ENCODE results near the gene CACNB4.

CACNB4 gene

DNA sequence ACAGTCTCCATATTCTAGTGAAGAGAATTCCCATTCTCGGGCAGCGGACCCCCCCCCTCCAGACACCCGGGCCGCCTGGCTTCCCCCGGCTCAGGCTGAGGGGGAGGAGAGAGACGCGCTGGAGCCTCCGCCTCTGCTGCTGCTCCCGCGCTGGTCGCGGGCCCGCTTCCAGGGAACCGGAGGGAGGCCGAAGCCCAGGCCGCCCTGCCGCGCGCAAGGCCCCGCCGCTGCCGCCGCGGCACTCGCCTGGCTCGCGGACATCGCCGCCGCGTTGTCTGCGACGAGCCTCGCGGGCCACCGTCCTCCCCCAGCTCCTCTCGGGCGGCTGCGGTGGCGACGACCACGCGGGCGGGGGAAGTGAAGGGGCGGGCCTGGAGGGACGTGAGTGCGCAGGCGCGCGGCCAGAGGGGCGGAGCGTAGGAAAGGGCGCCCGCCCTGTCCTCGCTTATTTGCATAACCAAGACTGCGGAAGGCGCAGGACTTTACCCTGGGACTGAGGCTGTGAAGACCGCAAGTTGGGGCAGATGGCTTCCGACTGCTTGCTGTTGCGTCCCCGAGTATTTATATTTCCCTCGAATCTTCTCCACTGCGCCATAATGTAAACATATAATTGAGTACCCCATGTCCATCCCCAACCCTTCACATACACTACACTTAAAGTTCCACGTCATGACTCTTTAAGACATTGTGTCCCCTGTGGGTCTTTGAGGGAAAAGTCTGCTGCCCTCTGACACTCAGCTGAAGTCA is 270.5 kb downstream of the CACNB4 start, which contains the start of gene ARL5A:
ARL5A (minus strand) TSS at position 279 of the 747 bp plus-strand sequence; CDS start at position 34, 245 bp downstream.
- Histone ChIP-seq H3K9ac (ENCODE audit: low read length) (peak within 1 kb of the TSS; percentile 89), H3K36me3 (ENCODE audit: control insufficient read depth in 1 of 2, insufficient read depth in 2 of 2, low read depth in 1 of 2, low read length in 2 of 2) (no peaks in the 10 kb centered on the region), H2BK15ac (ENCODE audit: low read depth, poor library complexity, severe bottlenecking) (peak within 1 kb of the TSS; percentile 67), H3K4me2 (ENCODE audit: low read length, poor library complexity, severe bottlenecking) (peak within 1 kb of the TSS; percentile 78), H2AK5ac (ENCODE audit: low read length, severe bottlenecking) (no peak within 1 kb of the TSS), H3K14ac (ENCODE audit: low read length in 2 of 2) (peak within 1 kb of the TSS; percentile 44 to 92), H2BK12ac (ENCODE audit: low read length in 2 of 2) (no peak within 1 kb of the TSS), H3K27ac (ENCODE audit: low read length, poor library complexity, severe bottlenecking) (peak within 1 kb of the TSS; percentile 59), H3K27me3 (ENCODE audit: control insufficient read depth in 1 of 2, insufficient read depth in 1 of 2, low read length in 2 of 2) (no peaks in the 10 kb centered on the region), H4K8ac (ENCODE audit: low read length) (peak within 1 kb of the TSS; percentile 99), H3K18ac (ENCODE audit: low read depth in 1 of 2, low read length in 2 of 2) (peak within 1 kb of the TSS; percentile 89 to 96), H3K23ac (ENCODE audit: low read length in 2 of 2) (peak within 1 kb of the TSS in 1 of 2 experiments; percentile 66), H2AFZ (ENCODE audit: low read depth, low read length) (peak within 1 kb of the TSS; percentile 96), H4K91ac (ENCODE audit: low read length) (peak within 1 kb of the TSS; percentile 99), H3K4me1 (ENCODE audit: control insufficient read depth, insufficient read depth, low read depth, low read length) (peaks cover 7% of the 10 kb centered on the region), H2BK120ac (ENCODE audit: low read depth, low read length) (peak within 1 kb of the TSS; percentile 79), H3K4ac (ENCODE audit: low read depth in 1 of 2, low read length in 2 of 2) (peak within 1 kb of the TSS; percentile 94 to 97), H3K79me1 (replicated peaks; ENCODE audit: low read length, poor library complexity, severe bottlenecking) (peaks cover 4% of the 10 kb centered on the region), H2BK5ac (ENCODE audit: low read depth, low read length, poor library complexity, severe bottlenecking) (peak within 1 kb of the TSS; percentile 81), H3K4me3 (ENCODE audit: insufficient read depth in 1 of 2, low read depth in 1 of 2, low read length in 2 of 2) (peak within 1 kb of the TSS; percentile 90 to 95), H3K9me3 (ENCODE audit: control insufficient read depth, low read length) (no peaks in the 10 kb centered on the region)
- under 1% methylated on average over 38 of the region's 64 CpGs for WGBS
- peak; percentile 95 for DNase-seq

- Histone ChIP-seq H2BK15ac (ENCODE audit: low read depth, poor library complexity, severe bottlenecking) (peak overlapping the region; percentile 67), H2AFZ (ENCODE audit: low read depth, low read length) (peak overlapping the region; percentile 96), H3K36me3 (ENCODE audit: control insufficient read depth in 1 of 2, insufficient read depth in 2 of 2, low read depth in 1 of 2, low read length in 2 of 2) (no peaks in the 10 kb centered on the region), H3K27ac (ENCODE audit: low read length, poor library complexity, severe bottlenecking) (no peak overlapping the region), H3K14ac (ENCODE audit: low read length in 2 of 2) (peak overlapping the region; percentile 44 to 92), H4K8ac (ENCODE audit: low read length) (peak overlapping the region; percentile 99), H3K4me2 (ENCODE audit: low read length, poor library complexity, severe bottlenecking) (peak overlapping the region; percentile 60), H2BK5ac (ENCODE audit: low read depth, low read length, poor library complexity, severe bottlenecking) (peak overlapping the region; percentile 81), H3K23ac (ENCODE audit: low read length in 2 of 2) (peak overlapping the region in 1 of 2 experiments; percentile 66), H3K4ac (ENCODE audit: low read depth in 1 of 2, low read length in 2 of 2) (peak overlapping the region; percentile 94 to 97), H3K9ac (ENCODE audit: low read length) (peak overlapping the region; percentile 89), H3K4me3 (ENCODE audit: insufficient read depth in 1 of 2, low read depth in 1 of 2, low read length in 2 of 2) (peak overlapping the region; percentile 90 to 95), H4K91ac (ENCODE audit: low read length) (peak overlapping the region; percentile 99), H3K18ac (ENCODE audit: low read depth in 1 of 2, low read length in 2 of 2) (peak overlapping the region; percentile 89 to 96), H2BK120ac (ENCODE audit: low read depth, low read length) (peak overlapping the region; percentile 79), H2AK5ac (ENCODE audit: low read length, severe bottlenecking) (no peak overlapping the region), H3K27me3 (ENCODE audit: control insufficient read depth in 1 of 2, insufficient read depth in 1 of 2, low read length in 2 of 2) (no peaks in the 10 kb centered on the region), H3K79me1 (replicated peaks; ENCODE audit: low read length, poor library complexity, severe bottlenecking) (peaks cover 4% of the 10 kb centered on the region), H3K9me3 (ENCODE audit: control insufficient read depth, low read length) (no peaks in the 10 kb centered on the region), H3K4me1 (ENCODE audit: control insufficient read depth, insufficient read depth, low read depth, low read length) (peaks cover 7% of the 10 kb centered on the region), H2BK12ac (ENCODE audit: low read length in 2 of 2) (no peak overlapping the region)
- DNase-seq = peak; percentile 48
- WGBS = under 1% methylated on average over 29 of the region's 38 CpGs
Observed at GRCh38 chr2:151827564-151828142, 271.2 kb downstream of the CACNB4 start.

- H3K27me3 ChIP-seq (ENCODE audit: control insufficient read depth in 1 of 2, insufficient read depth in 1 of 2, low read length in 2 of 2) = no peaks in the 10 kb centered on the region
- no peak overlapping the region for H2BK5ac ChIP-seq (ENCODE audit: low read depth, low read length, poor library complexity, severe bottlenecking)
- no peak overlapping the region for H2AK5ac ChIP-seq (ENCODE audit: low read length, severe bottlenecking)
- H3K4me2 ChIP-seq (ENCODE audit: low read length, poor library complexity, severe bottlenecking) = peak overlapping the region; percentile 51
- no peak overlapping the region for H3K18ac ChIP-seq (ENCODE audit: low read depth in 1 of 2, low read length in 2 of 2)
- peaks cover 7% of the 10 kb centered on the region for H3K4me1 ChIP-seq (ENCODE audit: control insufficient read depth, insufficient read depth, low read depth, low read length)
- no peaks in the 10 kb centered on the region for H3K36me3 ChIP-seq (ENCODE audit: control insufficient read depth in 1 of 2, insufficient read depth in 2 of 2, low read depth in 1 of 2, low read length in 2 of 2)
- H2BK15ac ChIP-seq (ENCODE audit: low read depth, poor library complexity, severe bottlenecking) = no peak overlapping the region
- peak; percentile 43 for DNase-seq
- H3K9me3 ChIP-seq (ENCODE audit: control insufficient read depth, low read length) = no peaks in the 10 kb centered on the region
- peak overlapping the region; percentile 89 for H3K9ac ChIP-seq (ENCODE audit: low read length)
- H3K14ac ChIP-seq (ENCODE audit: low read length in 2 of 2) = no peak overlapping the region
- no peak overlapping the region for H2BK120ac ChIP-seq (ENCODE audit: low read depth, low read length)
- H3K4ac ChIP-seq (ENCODE audit: low read depth in 1 of 2, low read length in 2 of 2) = no peak overlapping the region
- H3K79me1 ChIP-seq (replicated peaks; ENCODE audit: low read length, poor library complexity, severe bottlenecking) = peaks cover 4% of the 10 kb centered on the region
- no peak overlapping the region for H3K23ac ChIP-seq (ENCODE audit: low read length in 2 of 2)
- H2AFZ ChIP-seq (ENCODE audit: low read depth, low read length) = no peak overlapping the region
- H2BK12ac ChIP-seq (ENCODE audit: low read length in 2 of 2) = no peak overlapping the region
- H4K91ac ChIP-seq (ENCODE audit: low read length) = no peak overlapping the region
- H3K27ac ChIP-seq (ENCODE audit: low read length, poor library complexity, severe bottlenecking) = no peak overlapping the region
- 81% methylated on average over 3 of the region's 6 CpGs for WGBS
- peak overlapping the region in 1 of 2 experiments; percentile 95 for H3K4me3 ChIP-seq (ENCODE audit: insufficient read depth in 1 of 2, low read depth in 1 of 2, low read length in 2 of 2)
- no peak overlapping the region for H4K8ac ChIP-seq (ENCODE audit: low read length)
Observed at GRCh38 chr2:151826737-151827157, 272.1 kb downstream of the CACNB4 start.

DNA sequence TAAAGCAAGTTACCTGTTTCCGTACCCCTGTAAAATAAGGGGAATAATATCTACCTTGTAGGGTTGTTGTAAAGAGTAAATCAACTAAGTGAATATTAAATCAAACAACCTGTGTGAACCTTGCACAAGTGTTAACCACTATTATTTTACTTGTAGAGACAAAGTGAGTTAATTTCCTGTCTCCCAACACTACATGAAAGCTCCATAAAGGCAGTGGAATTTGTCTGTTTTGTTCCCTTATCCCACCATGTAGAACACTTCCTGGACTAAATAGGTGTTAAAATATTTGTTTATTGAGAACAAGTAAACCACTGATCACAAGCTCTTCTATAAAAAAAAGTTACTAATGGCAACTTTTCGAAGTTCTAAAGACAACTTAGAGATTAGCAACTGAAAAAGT is 274.0 kb downstream of the CACNB4 start:
- H3K23ac ChIP-seq (ENCODE audit: low read length in 2 of 2) = no peak overlapping the region
- H2AFZ ChIP-seq (ENCODE audit: low read depth, low read length) = no peak overlapping the region
- no peak overlapping the region for H2AK5ac ChIP-seq (ENCODE audit: low read length, severe bottlenecking)
- no peak overlapping the region for H2BK5ac ChIP-seq (ENCODE audit: low read depth, low read length, poor library complexity, severe bottlenecking)
- no peak overlapping the region for H3K27ac ChIP-seq (ENCODE audit: low read length, poor library complexity, severe bottlenecking)
- H3K36me3 ChIP-seq (ENCODE audit: control insufficient read depth in 1 of 2, insufficient read depth in 2 of 2, low read depth in 1 of 2, low read length in 2 of 2) = no peaks in the 10 kb centered on the region
- no peak overlapping the region for H3K14ac ChIP-seq (ENCODE audit: low read length in 2 of 2)
- no peak overlapping the region for H2BK120ac ChIP-seq (ENCODE audit: low read depth, low read length)
- H2BK15ac ChIP-seq (ENCODE audit: low read depth, poor library complexity, severe bottlenecking) = no peak overlapping the region
- DNase-seq = no peak
- H4K91ac ChIP-seq (ENCODE audit: low read length) = no peak overlapping the region
- no peak overlapping the region for H4K8ac ChIP-seq (ENCODE audit: low read length)
- no peak overlapping the region for H3K4me2 ChIP-seq (ENCODE audit: low read length, poor library complexity, severe bottlenecking)
- no peak overlapping the region for H3K4ac ChIP-seq (ENCODE audit: low read depth in 1 of 2, low read length in 2 of 2)
- H3K18ac ChIP-seq (ENCODE audit: low read depth in 1 of 2, low read length in 2 of 2) = no peak overlapping the region
- no peak overlapping the region for H3K9ac ChIP-seq (ENCODE audit: low read length)
- peaks cover 7% of the 10 kb centered on the region for H3K4me1 ChIP-seq (ENCODE audit: control insufficient read depth, insufficient read depth, low read depth, low read length)
- peaks cover 4% of the 10 kb centered on the region for H3K79me1 ChIP-seq (replicated peaks; ENCODE audit: low read length, poor library complexity, severe bottlenecking)
- H3K27me3 ChIP-seq (ENCODE audit: control insufficient read depth in 1 of 2, insufficient read depth in 1 of 2, low read length in 2 of 2) = no peaks in the 10 kb centered on the region
- H3K9me3 ChIP-seq (ENCODE audit: control insufficient read depth, low read length) = no peaks in the 10 kb centered on the region
- H2BK12ac ChIP-seq (ENCODE audit: low read length in 2 of 2) = no peak overlapping the region
- 57% methylated on average over 1 of the region's 2 CpGs for WGBS
- H3K4me3 ChIP-seq (ENCODE audit: insufficient read depth in 1 of 2, low read depth in 1 of 2, low read length in 2 of 2) = no peak overlapping the region

Measured in mesenchymal stem cell (in vitro differentiated cells and primary cell).